ENCODE results near the gene RBM43. TPM values are rescaled to one million over a fixed set of nuclear protein-coding genes. Genes with fewer than 3 reads are reported as not detected.

The RBM43 gene
- total and polyA plus RNA-seq, 9 donors: 5.5 to 22.0 (median 13.6) TPM

- TF ChIP-seq EP300 (IDR thresholded peaks at IDR 0.05) (no peak), CTCF (IDR thresholded peaks at IDR 0.05) (no peak), POLR2A (IDR thresholded peaks at IDR 0.05) (no peak)
- Histone ChIP-seq H3K27ac (no peak overlapping the region), H3K27me3 (no peaks in the 10 kb centered on the region), H3K4me1 (ENCODE audit: insufficient read depth) (no peaks in the 10 kb centered on the region), H3K4me3 (no peak overlapping the region), H3K36me3 (no peaks in the 10 kb centered on the region), H3K9me3 (no peaks in the 10 kb centered on the region)
- no peak for DNase-seq
- intact Hi-C loops (cut with DNase I): loop anchor here in 1 of 4 donors (10.0 kb wide), 1 partner anchor 1646 kb away; no protein-coding TSS in a partner anchor
- WGBS, 3 donors: 70 to 78% (median 70%) methylated on average over 3 of the region's 3 CpGs
These were observed 20.4 kb downstream of the RBM43 start for GRCh38 chr2:151241224-151241623.

DNA sequence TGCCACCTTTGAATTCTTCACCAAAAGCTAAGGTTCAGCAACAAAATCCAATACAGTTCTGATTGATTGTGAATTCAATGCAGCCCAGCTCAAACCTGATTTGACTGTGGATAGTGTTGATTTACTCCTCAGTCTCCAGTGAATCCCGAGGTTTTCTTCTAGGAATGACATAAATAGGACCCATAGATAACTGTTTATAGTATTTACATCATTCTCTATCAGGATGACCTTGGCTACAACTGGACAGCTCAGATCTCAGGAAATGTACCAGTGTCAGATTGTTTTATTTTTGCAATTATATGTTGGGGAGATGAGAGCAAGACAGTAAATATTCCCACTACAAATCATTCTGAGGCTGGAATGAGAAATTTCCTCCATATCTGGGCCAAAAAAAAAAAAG lies 21.2 kb downstream of the RBM43 start:
- WGBS, 3 donors: 9 to 22% (median 13%) methylated on average over 1 of the region's 1 CpG
- Histone ChIP-seq H3K27ac (no peak overlapping the region), H3K27me3 (no peaks in the 10 kb centered on the region), H3K4me3 (no peak overlapping the region), H3K36me3 (no peaks in the 10 kb centered on the region), H3K4me1 (ENCODE audit: insufficient read depth) (no peaks in the 10 kb centered on the region), H3K9me3 (no peaks in the 10 kb centered on the region)
- DNase-seq: no peak
- intact Hi-C loops (cut with DNase I): loop anchor here in 1 of 4 donors (10.0 kb wide), 1 partner anchor 1646 kb away; no protein-coding TSS in a partner anchor
- no peak for TF ChIP-seq POLR2A (IDR thresholded peaks at IDR 0.05)
- no peak for TF ChIP-seq CTCF (IDR thresholded peaks at IDR 0.05)
- TF ChIP-seq EP300 (IDR thresholded peaks at IDR 0.05): no peak

DNA sequence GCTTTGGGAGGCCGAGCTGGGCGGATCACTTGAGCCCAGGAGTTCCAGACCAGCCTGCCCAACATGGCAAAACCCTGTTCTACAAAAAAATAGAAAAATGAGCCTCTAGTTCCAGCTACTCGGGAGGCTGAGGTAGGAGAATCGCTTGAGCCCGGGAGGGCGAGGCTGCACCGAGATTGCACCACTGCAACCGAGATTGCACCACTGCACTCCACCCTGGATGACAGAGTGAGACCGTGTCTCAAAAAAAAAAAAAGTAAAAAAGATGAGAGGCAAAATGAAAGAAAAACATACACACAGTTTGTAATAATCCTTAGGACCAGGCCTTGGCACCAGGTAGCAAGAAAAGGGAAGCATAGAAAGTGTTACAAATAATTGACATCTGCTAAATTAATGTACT lies 22.0 kb downstream of the RBM43 start:
- no peaks in the 10 kb centered on the region for H3K27me3 ChIP-seq
- 85 to 89% (median 87%) methylated on average over 9 of the region's 9 CpGs for WGBS, 3 donors
- no peaks in the 10 kb centered on the region for H3K4me1 ChIP-seq (ENCODE audit: insufficient read depth)
- no peaks in the 10 kb centered on the region for H3K9me3 ChIP-seq
- intact Hi-C loops (cut with DNase I): loop anchor here (5.0 to 10.0 kb wide), 2 partner anchors 1642 to 1645 kb away; no protein-coding TSS in a partner anchor
- no peak for DNase-seq
- no peaks in the 10 kb centered on the region for H3K36me3 ChIP-seq
- H3K4me3 ChIP-seq: no peak overlapping the region
- TF ChIP-seq CTCF (IDR thresholded peaks at IDR 0.05) (no peak), EP300 (IDR thresholded peaks at IDR 0.05) (no peak), POLR2A (IDR thresholded peaks at IDR 0.05) (no peak)
- no peak overlapping the region for H3K27ac ChIP-seq

DNA sequence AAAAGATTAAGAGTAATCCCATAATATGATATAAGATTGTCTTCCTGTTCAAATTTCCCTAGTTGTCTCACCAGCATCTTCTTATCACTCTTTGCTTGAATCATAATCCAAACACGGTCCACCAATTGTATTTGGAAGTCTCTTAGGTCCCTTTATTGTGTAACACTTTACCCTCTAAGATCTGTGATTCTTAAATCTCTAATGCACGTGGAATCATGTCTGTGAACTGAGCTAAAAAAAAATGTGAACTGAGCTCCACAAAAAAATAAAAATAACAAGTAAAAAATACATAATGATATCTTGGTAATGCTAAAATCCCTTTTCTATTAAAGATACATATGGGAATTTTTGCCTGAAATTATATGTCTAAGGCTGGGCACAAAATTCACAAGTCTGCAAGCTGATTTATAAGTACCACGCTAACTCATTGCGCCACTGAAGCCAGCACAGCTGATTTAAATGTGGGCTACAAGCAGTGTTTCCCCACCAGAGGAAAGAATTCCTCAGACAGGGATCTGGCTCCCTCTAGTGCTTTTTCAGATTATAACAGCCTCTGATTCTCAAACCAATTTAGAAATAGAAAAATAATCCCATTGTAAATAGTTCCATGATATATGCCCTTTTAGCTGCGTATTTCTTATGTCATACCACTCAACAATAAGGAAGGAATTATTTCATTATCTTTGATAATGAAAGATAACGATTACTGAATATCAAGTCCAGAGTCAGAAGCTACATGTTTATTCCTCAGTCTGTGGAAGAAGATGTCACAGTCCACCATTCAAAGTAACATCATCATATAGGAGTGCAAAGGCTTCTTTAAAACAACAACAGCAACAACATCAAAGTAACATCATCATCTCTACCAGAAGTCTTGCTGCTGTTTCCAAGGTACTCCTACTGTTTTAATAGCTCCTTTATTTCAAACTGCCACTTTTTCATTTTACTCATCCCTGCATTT lies 22.9 kb downstream of the RBM43 start:
- 5 to 7% (median 6%) methylated on average over 6 of the region's 6 CpGs for WGBS, 3 donors
- intact Hi-C loops (cut with DNase I): loop anchor here in 3 of 4 donors (5.0 to 10.0 kb wide), 2 partner anchors 1642 to 1644 kb away; no protein-coding TSS in a partner anchor
- no peaks in the 10 kb centered on the region for H3K27me3 ChIP-seq
- peak; percentile 26 to 67 (median 45) for DNase-seq
- no peaks in the 10 kb centered on the region for H3K9me3 ChIP-seq
- no peaks in the 10 kb centered on the region for H3K4me1 ChIP-seq (ENCODE audit: insufficient read depth)
- H3K27ac ChIP-seq: no peak overlapping the region
- H3K4me3 ChIP-seq: no peak overlapping the region
- no peak for TF ChIP-seq EP300 (IDR thresholded peaks at IDR 0.05)
- TF ChIP-seq CTCF (IDR thresholded peaks at IDR 0.05): peak; percentile 54 to 79 (median 74)
- TF ChIP-seq POLR2A (IDR thresholded peaks at IDR 0.05): no peak
- H3K36me3 ChIP-seq: no peaks in the 10 kb centered on the region
